ENCODE data around the gene OR52E8.

GRCh38 chr11:5815534-5815933 is 42.0 kb downstream of the OR52E8 start:
- no peak for TF ChIP-seq RAD21 (IDR thresholded peaks at IDR 0.05)
- TF ChIP-seq CTCF (IDR thresholded peaks at IDR 0.05; ENCODE audit: low read depth, low read length, missing input control): no peak
- TF ChIP-seq REST (IDR thresholded peaks at IDR 0.05): no peak
- TF ChIP-seq YY1 (IDR thresholded peaks at IDR 0.05): no peak
